Mesenchymal stem cell (in vitro differentiated cells and primary cell): ENCODE data around the gene SGIP1.
"Not testable (repeated sequence)": the region's sequence is repeated elsewhere in the genome, so short reads cannot be mapped to it uniquely, and the experiment has no call there.

ENCODE experiments used
- DNase-seq: peaks from one replicate; pipeline ENCODE4 v3.0.0-alpha.2; 2013
- H2AFZ ChIP-seq: one replicate; pipeline ENCODE4 v1.6.1; 2013; ENCODE audit warnings: low read depth, mild to moderate bottlenecking, control low read depth, inconsistent platforms, low read length, moderate library complexity
- H2AK5ac ChIP-seq: 2 replicates; pipeline ENCODE4 v1.6.1; 2013; ENCODE audit warnings: low read length, moderate library complexity, mild to moderate bottlenecking, inconsistent platforms; ENCODE audit not compliant: severe bottlenecking
- H2BK120ac ChIP-seq: one replicate; pipeline ENCODE4 v1.6.1; 2013; ENCODE audit warnings: low read depth, mild to moderate bottlenecking, inconsistent platforms, low read length, moderate library complexity
- H2BK12ac ChIP-seq, 2 experiments: one replicate each; pipeline ENCODE4 v1.6.1; 2013; ENCODE audit warnings: inconsistent platforms in 2 of 2, low read length in 2 of 2, mild to moderate bottlenecking in 2 of 2, moderate library complexity in 2 of 2, control low read depth in 1 of 2
- H2BK15ac ChIP-seq: one replicate; pipeline ENCODE4 v1.6.1; 2013; ENCODE audit warnings: mild to moderate bottlenecking, low read depth, inconsistent platforms; ENCODE audit not compliant: poor library complexity, severe bottlenecking
- H2BK5ac ChIP-seq: 2 replicates; pipeline ENCODE4 v1.6.1; 2013; ENCODE audit warnings: low read depth, mild to moderate bottlenecking, low read length, control low read depth, inconsistent platforms; ENCODE audit not compliant: poor library complexity, severe bottlenecking
- H3K14ac ChIP-seq, 2 experiments: one replicate each; pipeline ENCODE4 v1.6.1; 2013; ENCODE audit warnings: inconsistent platforms in 2 of 2, low read length in 2 of 2, control low read depth in 1 of 2, mild to moderate bottlenecking in 1 of 2, moderate library complexity in 1 of 2
- H3K18ac ChIP-seq, 2 experiments: one replicate each; pipeline ENCODE4 v1.6.1; 2013; ENCODE audit warnings: inconsistent platforms in 2 of 2, low read length in 2 of 2, control low read depth in 1 of 2, low read depth in 1 of 2, mild to moderate bottlenecking in 1 of 2
- H3K23ac ChIP-seq, 2 experiments: one replicate each; pipeline ENCODE4 v1.6.1; 2013; ENCODE audit warnings: inconsistent platforms in 2 of 2, low read length in 2 of 2, mild to moderate bottlenecking in 2 of 2, moderate library complexity in 2 of 2, control low read depth in 1 of 2
- H3K27ac ChIP-seq: 2 replicates; pipeline ENCODE4 v1.5.1; 2013; ENCODE audit warnings: mild to moderate bottlenecking, moderate library complexity, low read length, control low read depth, inconsistent platforms; ENCODE audit not compliant: poor library complexity, severe bottlenecking
- H3K27me3 ChIP-seq, 2 experiments: 2 replicates each; pipeline versions ENCODE4 v1.6.1 to v1.7.0; 2013; ENCODE audit warnings: low read length in 2 of 2, mild to moderate bottlenecking in 2 of 2, moderate library complexity in 2 of 2, control low read depth in 1 of 2, inconsistent platforms in 1 of 2; ENCODE audit not compliant: control insufficient read depth in 1 of 2, insufficient read depth in 1 of 2
- H3K36me3 ChIP-seq, 2 experiments: 2 replicates each; pipeline versions ENCODE4 v1.6.1 to v1.7.0; 2013; ENCODE audit warnings: low read length in 2 of 2, control low read depth in 1 of 2, inconsistent platforms in 1 of 2, low read depth in 1 of 2, mild to moderate bottlenecking in 1 of 2; ENCODE audit not compliant: insufficient read depth in 2 of 2, control insufficient read depth in 1 of 2
- H3K4ac ChIP-seq, 2 experiments: one replicate each; pipeline ENCODE4 v1.6.1; 2013; ENCODE audit warnings: inconsistent platforms in 2 of 2, low read length in 2 of 2, mild to moderate bottlenecking in 2 of 2, moderate library complexity in 2 of 2, control low read depth in 1 of 2, low read depth in 1 of 2
- H3K4me1 ChIP-seq: 2 replicates; pipeline ENCODE4 v1.6.1; 2013; ENCODE audit warnings: low read depth, low read length, control low read depth; ENCODE audit not compliant: control insufficient read depth, insufficient read depth
- H3K4me2 ChIP-seq: 2 replicates; pipeline ENCODE4 v1.6.1; 2013; ENCODE audit warnings: low read length, mild to moderate bottlenecking, inconsistent platforms; ENCODE audit not compliant: poor library complexity, severe bottlenecking
- H3K4me3 ChIP-seq, 2 experiments: 2 replicates each; pipeline versions ENCODE4 v1.5.1 to v1.7.0; 2013; ENCODE audit warnings: low read length in 2 of 2, mild to moderate bottlenecking in 2 of 2, control low read depth in 1 of 2, low read depth in 1 of 2; ENCODE audit not compliant: insufficient read depth in 1 of 2
- H3K79me1 ChIP-seq: replicated peaks from 2 replicates; pipeline ENCODE4 v1.6.1; 2013; ENCODE audit warnings: mild to moderate bottlenecking, control low read depth, low read length, inconsistent platforms; ENCODE audit not compliant: poor library complexity, severe bottlenecking
- H3K9ac ChIP-seq: 2 replicates; pipeline ENCODE4 v1.7.0; 2013; ENCODE audit warnings: mild to moderate bottlenecking, low read length, moderate library complexity
- H3K9me3 ChIP-seq: 2 replicates; pipeline ENCODE4 v1.7.0; 2013; ENCODE audit warnings: mild to moderate bottlenecking, low read length; ENCODE audit not compliant: control insufficient read depth
- H4K8ac ChIP-seq: one replicate; pipeline ENCODE4 v1.6.1; 2013; ENCODE audit warnings: inconsistent platforms, mild to moderate bottlenecking, low read length, moderate library complexity
- H4K91ac ChIP-seq: one replicate; pipeline ENCODE4 v1.6.1; 2013; ENCODE audit warnings: mild to moderate bottlenecking, low read length, inconsistent platforms
- WGBS: methylation state at CpG from one replicate; pipeline ENCODE4 v1.1.7; 2013; ENCODE audit warnings: mixed read lengths; 5-methylcytosine and 5-hydroxymethylcytosine counted together

SGIP1 gene

GRCh38 chr1:66733348-66734017 is 199.5 kb downstream of the SGIP1 start:
- Histone ChIP-seq H3K4me3 (no peak overlapping the region), H3K23ac (no peak overlapping the region), H3K27ac (no peak overlapping the region), H3K14ac (no peak overlapping the region), H3K27me3 (no peaks in the 10 kb centered on the region), H2AFZ (no peak overlapping the region), H3K4me2 (no peak overlapping the region), H2BK12ac (no peak overlapping the region), H2BK120ac (no peak overlapping the region), H3K4me1 (no peaks in the 10 kb centered on the region), H3K9me3 (no peaks in the 10 kb centered on the region), H3K4ac (no peak overlapping the region), H3K36me3 (peaks cover 0 to 3% of the 10 kb centered on the region in 2 experiments), H2BK5ac (no peak overlapping the region), H2AK5ac (no peak overlapping the region), H3K9ac (no peak overlapping the region), H4K91ac (no peak overlapping the region), H3K79me1 (no peaks in the 10 kb centered on the region), H2BK15ac (no peak overlapping the region), H3K18ac (no peak overlapping the region), H4K8ac (no peak overlapping the region)
- WGBS = 100% methylated on average over 1 of the region's 7 CpGs
- no peak for DNase-seq

DNA sequence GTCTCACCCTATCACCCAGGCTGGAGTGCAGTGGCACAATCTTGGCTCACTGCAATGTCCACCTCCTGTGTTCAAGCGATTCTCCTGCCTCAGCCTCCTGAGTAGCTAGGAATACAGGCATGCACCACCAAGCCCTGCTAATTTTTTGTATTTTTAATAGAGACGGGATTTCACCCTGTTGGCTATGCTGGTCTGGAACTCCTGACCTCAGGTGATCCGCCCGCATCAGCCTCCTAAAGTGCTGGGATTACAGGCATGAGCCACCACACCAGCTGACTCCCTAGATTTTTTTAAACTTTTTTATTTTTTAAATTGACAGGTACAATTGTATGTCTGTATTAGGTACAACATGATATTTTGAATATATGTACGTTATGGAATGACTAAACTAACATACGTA is 200.6 kb downstream of the SGIP1 start:
- H4K8ac ChIP-seq, H3K79me1 ChIP-seq, H3K4me3 ChIP-seq, DNase-seq, H2AFZ ChIP-seq, H4K91ac ChIP-seq, H3K4me1 ChIP-seq, H2AK5ac ChIP-seq, H3K4me2 ChIP-seq, H3K18ac ChIP-seq, H2BK120ac ChIP-seq, H3K9me3 ChIP-seq, H3K4ac ChIP-seq, H3K9ac ChIP-seq, H3K23ac ChIP-seq, H2BK12ac ChIP-seq, H3K27me3 ChIP-seq, H3K27ac ChIP-seq, H2BK5ac ChIP-seq, H3K14ac ChIP-seq, H2BK15ac ChIP-seq: not testable (repeated sequence)
- 69% methylated on average over 5 of the region's 6 CpGs for WGBS
- peaks cover 0 to 11% of the 10 kb centered on the region in 2 experiments for H3K36me3 ChIP-seq

GRCh38 chr1:66737836-66738235 is 203.9 kb downstream of the SGIP1 start:
- no CpG with 5 or more reads among the region's 2 CpGs for whole genome bisulfite sequencing

DNA sequence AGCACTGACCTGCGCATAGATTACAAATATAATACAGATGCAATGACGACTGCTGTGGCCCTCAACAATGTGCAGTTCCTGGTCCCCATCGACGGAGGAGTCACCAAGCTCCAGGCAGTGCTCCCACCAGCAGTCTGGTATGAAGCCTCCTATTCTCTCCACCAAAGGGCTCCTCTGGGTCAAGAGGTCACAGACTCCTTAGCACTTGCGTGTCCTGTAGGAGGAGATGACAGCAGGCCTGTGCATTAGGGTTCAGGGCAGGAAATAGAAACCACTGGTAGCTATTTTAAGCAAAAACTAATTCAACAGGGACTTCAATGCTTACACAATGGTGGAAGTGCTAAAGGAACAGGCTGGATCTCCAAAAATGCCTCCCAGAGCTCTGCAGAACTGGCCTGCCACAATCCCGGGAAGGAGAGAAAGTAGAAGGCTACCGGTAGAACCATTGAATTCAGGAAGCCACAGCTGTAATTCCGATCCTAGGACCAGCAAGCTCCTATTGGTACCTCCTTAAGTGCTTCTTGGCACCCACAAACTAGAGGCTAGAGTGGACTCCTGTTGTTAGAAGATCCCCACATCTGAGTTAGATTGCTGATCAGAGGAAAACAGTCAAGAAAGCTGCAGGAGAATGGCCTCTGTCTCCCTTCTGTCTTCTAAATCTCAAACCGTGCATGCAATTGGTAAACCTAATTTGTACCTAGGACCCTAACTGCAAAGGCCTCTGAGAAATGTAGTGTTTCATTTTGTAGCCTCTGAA is 205.6 kb downstream of the SGIP1 start:
- H3K79me1 ChIP-seq = no peaks in the 10 kb centered on the region
- H3K27me3 ChIP-seq = no peaks in the 10 kb centered on the region
- H3K4me1 ChIP-seq = no peaks in the 10 kb centered on the region
- H3K27ac ChIP-seq = no peak overlapping the region
- no peak overlapping the region for H2BK5ac ChIP-seq
- peak overlapping the region in 1 of 2 experiments; percentile 56 for H3K4ac ChIP-seq
- WGBS = 56% methylated on average over 6 of the region's 9 CpGs
- peak overlapping the region in 1 of 2 experiments; percentile 65 for H2BK12ac ChIP-seq
- H2AFZ ChIP-seq = no peak overlapping the region
- H4K8ac ChIP-seq = peak overlapping the region; percentile 19
- peak overlapping the region; percentile 39 for H4K91ac ChIP-seq
- H3K23ac ChIP-seq = peak overlapping the region in 1 of 2 experiments; percentile 26
- peak; percentile 63 for DNase-seq
- H3K9ac ChIP-seq = no peak overlapping the region
- no peak overlapping the region for H3K14ac ChIP-seq
- H2BK15ac ChIP-seq = no peak overlapping the region
- peak overlapping the region; percentile 49 for H2BK120ac ChIP-seq
- H3K4me2 ChIP-seq = no peak overlapping the region
- peak overlapping the region; percentile 6 to 45 for H3K18ac ChIP-seq
- no peak overlapping the region for H2AK5ac ChIP-seq
- H3K4me3 ChIP-seq = no peak overlapping the region
- peaks cover 13 to 14% of the 10 kb centered on the region in 2 experiments for H3K36me3 ChIP-seq
- no peaks in the 10 kb centered on the region for H3K9me3 ChIP-seq

More at GRCh38 chr1:66737836-66738235, 203.9 kb downstream of the SGIP1 start:
- H3K4me3 ChIP-seq = no peak overlapping the region
- H3K9me3 ChIP-seq = no peaks in the 10 kb centered on the region
- no peak overlapping the region for H3K23ac ChIP-seq
- H2BK12ac ChIP-seq = no peak overlapping the region
- H4K91ac ChIP-seq = no peak overlapping the region
- H3K9ac ChIP-seq = no peak overlapping the region
- no peaks in the 10 kb centered on the region for H3K27me3 ChIP-seq
- no peak overlapping the region for H2BK5ac ChIP-seq
- H3K27ac ChIP-seq = no peak overlapping the region
- no peak overlapping the region for H3K14ac ChIP-seq
- DNase-seq = no peak
- no peak overlapping the region for H2BK120ac ChIP-seq
- H2AFZ ChIP-seq = no peak overlapping the region
- no peak overlapping the region for H3K18ac ChIP-seq
- H2AK5ac ChIP-seq = no peak overlapping the region
- no peak overlapping the region for H3K4ac ChIP-seq
- H3K36me3 ChIP-seq = peaks cover 10 to 14% of the 10 kb centered on the region in 2 experiments
- H3K4me1 ChIP-seq = no peaks in the 10 kb centered on the region
- no peak overlapping the region for H4K8ac ChIP-seq
- no peaks in the 10 kb centered on the region for H3K79me1 ChIP-seq
- no peak overlapping the region for H3K4me2 ChIP-seq
- no peak overlapping the region for H2BK15ac ChIP-seq
